Stimulated activated CD4-positive, alpha-beta T cell treated with anti-CD3 and anti-CD28 coated beads, Interleukin-15, amount 100 ng/mL, for 1 hour (primary cell): ENCODE results near the gene LRG1.

Experiments used
- DNase-seq, 2 donors: peaks; one replicate each; pipeline ENCODE4 v3.0.0-alpha.2; 2020; ENCODE audit warnings: low read depth in 1 of 2, low spot score in 1 of 2

The LRG1 gene

GRCh38 chr19:4539693-4540581 lies at the start of gene LRG1:
Gene LRG1 (minus strand): TSS chr19:4540036. CDS start chr19:4540013, 23 bp downstream.
- DNase-seq, result no peak

- no peak for DNase-seq
Observed at GRCh38 chr19:4588291-4588761, 48.5 kb upstream of the LRG1 start.

- no peak for DNase-seq
Observed at GRCh38 chr19:4587527-4587926, 47.7 kb upstream of the LRG1 start.

- no peak for DNase-seq
Observed at GRCh38 chr19:4586691-4587090, 46.9 kb upstream of the LRG1 start.

- DNase-seq, result no peak
Observed at GRCh38 chr19:4586245-4586644, 46.4 kb upstream of the LRG1 start.

GRCh38 chr19:4585556-4585955 lies 45.7 kb upstream of the LRG1 start:
- no peak for DNase-seq

GRCh38 chr19:4584670-4585460 lies 45.0 kb upstream of the LRG1 start:
- DNase-seq, result no peak

GRCh38 chr19:4583961-4584669 lies 44.3 kb upstream of the LRG1 start:
- DNase-seq, result no peak

- no peak for DNase-seq
Observed at GRCh38 chr19:4582980-4583842, 43.4 kb upstream of the LRG1 start.

- no peak for DNase-seq
Observed at GRCh38 chr19:4581666-4582553, 42.1 kb upstream of the LRG1 start.

GRCh38 chr19:4580961-4581665 lies 41.3 kb upstream of the LRG1 start:
- no peak for DNase-seq

GRCh38 chr19:4580021-4580901 lies 40.4 kb upstream of the LRG1 start:
- DNase-seq, result no peak

GRCh38 chr19:4579389-4579788 lies 39.6 kb upstream of the LRG1 start:
- DNase-seq, result no peak

- DNase-seq, result no peak
Observed at GRCh38 chr19:4578552-4579248, 38.9 kb upstream of the LRG1 start.

- DNase-seq, result no peak
Observed at GRCh38 chr19:4577020-4577782, 37.4 kb upstream of the LRG1 start.
